Measurements from ENCODE around the gene NAA20. TPM values are rescaled to one million over a fixed set of nuclear protein-coding genes. Genes with fewer than 3 reads are reported as not detected.

Gene NAA20
- total RNA-seq, 1 donor from 2014 or later, result 53.6 TPM

DNA sequence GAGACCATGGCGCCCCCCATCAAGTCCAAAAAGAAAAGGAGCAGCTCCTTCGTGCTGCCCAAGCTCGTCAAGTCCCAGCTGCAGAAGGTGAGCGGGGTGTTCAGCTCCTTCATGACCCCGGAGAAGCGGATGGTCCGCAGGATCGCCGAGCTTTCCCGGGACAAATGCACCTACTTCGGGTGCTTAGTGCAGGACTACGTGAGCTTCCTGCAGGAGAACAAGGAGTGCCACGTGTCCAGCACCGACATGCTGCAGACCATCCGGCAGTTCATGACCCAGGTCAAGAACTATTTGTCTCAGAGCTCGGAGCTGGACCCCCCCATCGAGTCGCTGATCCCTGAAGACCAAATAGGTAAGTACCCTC lies 41.7 kb upstream of the NAA20 start:
- no peak for TF ChIP-seq CTCF (IDR thresholded peaks at IDR 0.05; ENCODE audit: insufficient read depth, low read length, poor library complexity, severe bottlenecking)
- Histone ChIP-seq H3K4me3 (ENCODE audit: low read depth, low read length) (peak overlapping the region; percentile 61), H3K27me3 (ENCODE audit: control insufficient read depth, insufficient read depth, low read length) (no peaks in the 10 kb centered on the region), H3K36me3 (ENCODE audit: control insufficient read depth, insufficient read depth, low read length) (peaks cover 1% of the 10 kb centered on the region)
- DNase-seq (ENCODE audit: low read depth), result no peak

DNA sequence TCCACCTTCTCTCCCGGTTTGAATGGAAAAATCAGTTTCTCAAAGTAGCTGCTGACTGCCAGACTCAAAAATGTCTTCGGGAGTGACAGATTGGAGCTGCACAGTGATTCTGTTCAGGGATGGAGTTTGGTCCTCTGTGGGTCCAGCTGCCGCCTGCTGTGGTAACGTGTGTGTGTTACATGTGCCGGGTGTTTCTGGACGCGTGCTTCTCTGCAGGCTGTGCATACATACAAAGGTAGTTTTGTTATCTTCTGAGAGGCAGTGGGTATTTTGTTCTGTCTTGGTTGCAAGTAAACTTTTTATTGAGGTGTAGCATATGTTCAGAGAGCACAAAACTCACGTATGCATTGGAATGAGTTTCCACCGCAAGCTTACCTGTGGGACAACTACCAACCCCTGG lies 41.3 kb upstream of the NAA20 start:
- peaks cover 1% of the 10 kb centered on the region for H3K36me3 ChIP-seq (ENCODE audit: control insufficient read depth, insufficient read depth, low read length)
- H3K4me3 ChIP-seq (ENCODE audit: low read depth, low read length), result peak overlapping the region; percentile 61
- TF ChIP-seq CTCF (IDR thresholded peaks at IDR 0.05; ENCODE audit: insufficient read depth, low read length, poor library complexity, severe bottlenecking), result no peak
- H3K27me3 ChIP-seq (ENCODE audit: control insufficient read depth, insufficient read depth, low read length), result no peaks in the 10 kb centered on the region
- DNase-seq (ENCODE audit: low read depth), result no peak

GRCh38 chr20:19976595-19977372 lies 40.4 kb upstream of the NAA20 start:
- DNase-seq (ENCODE audit: low read depth), result peak; percentile 81
- no peaks in the 10 kb centered on the region for H3K36me3 ChIP-seq (ENCODE audit: control insufficient read depth, insufficient read depth, low read length)
- no peak for TF ChIP-seq CTCF (IDR thresholded peaks at IDR 0.05; ENCODE audit: insufficient read depth, low read length, poor library complexity, severe bottlenecking)

DNA sequence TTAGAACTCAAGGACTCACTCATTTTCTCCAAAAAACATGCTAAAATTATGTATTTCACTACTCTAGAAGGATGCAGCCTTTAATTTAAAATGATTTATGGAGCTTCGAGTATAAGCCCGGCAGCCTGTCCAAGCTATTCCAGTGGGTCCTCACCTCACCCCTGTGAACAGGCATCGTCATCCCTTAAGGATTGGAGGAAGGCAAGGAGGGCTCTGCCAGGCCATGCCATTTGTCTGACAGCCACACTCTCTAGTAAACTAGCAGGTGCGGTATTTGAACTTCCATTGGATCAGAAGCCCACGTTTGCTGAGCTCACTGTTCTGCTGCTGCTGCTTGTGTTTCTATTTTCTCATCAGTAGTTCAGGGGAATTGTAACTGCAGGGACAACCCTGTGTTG lies 39.8 kb upstream of the NAA20 start:
- DNase-seq (ENCODE audit: low read depth), result no peak
- TF ChIP-seq CTCF (IDR thresholded peaks at IDR 0.05; ENCODE audit: insufficient read depth, low read length, poor library complexity, severe bottlenecking), result no peak
- H3K4me3 ChIP-seq (ENCODE audit: low read depth, low read length), result peak overlapping the region; percentile 61
- H3K27me3 ChIP-seq (ENCODE audit: control insufficient read depth, insufficient read depth, low read length), result no peaks in the 10 kb centered on the region
- no peaks in the 10 kb centered on the region for H3K36me3 ChIP-seq (ENCODE audit: control insufficient read depth, insufficient read depth, low read length)

More at GRCh38 chr20:19976595-19977372, 40.4 kb upstream of the NAA20 start:
- H3K4me3 ChIP-seq (ENCODE audit: low read depth, low read length), result peak overlapping the region; percentile 61
- no peaks in the 10 kb centered on the region for H3K27me3 ChIP-seq (ENCODE audit: control insufficient read depth, insufficient read depth, low read length)

DNA sequence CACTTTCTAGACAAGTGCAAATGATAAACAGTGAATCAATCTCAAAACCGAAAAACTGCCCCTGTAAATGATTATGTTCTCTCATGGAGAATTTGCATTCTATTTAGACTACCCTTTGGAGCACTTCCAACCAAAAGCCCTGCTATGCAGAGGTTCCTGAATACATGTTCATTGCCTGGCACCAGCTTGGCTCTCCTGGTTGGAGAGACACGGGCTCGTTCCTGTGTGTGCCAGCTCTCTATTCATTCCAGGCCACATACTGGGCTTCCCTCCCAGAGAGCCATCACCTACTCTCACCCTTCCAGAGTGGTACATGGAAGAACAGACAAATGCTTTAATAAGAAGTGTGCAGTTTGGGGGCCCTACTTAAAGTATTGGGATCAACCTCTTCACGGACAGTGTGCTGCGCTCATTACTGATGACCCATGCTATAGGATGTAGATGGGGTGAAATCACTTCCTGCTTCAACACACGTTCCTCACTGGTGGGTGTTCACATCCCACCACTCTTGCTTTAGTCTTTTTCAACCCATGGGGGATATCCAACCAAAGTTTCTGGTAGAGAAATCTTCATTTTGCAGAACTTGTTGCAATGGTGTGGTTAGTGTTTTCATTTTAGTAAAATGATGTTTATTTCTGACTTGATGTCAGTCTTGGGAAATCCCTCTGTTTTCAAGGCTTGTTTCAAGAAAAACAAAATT lies 38.5 kb upstream of the NAA20 start:
- Histone ChIP-seq H3K36me3 (ENCODE audit: control insufficient read depth, insufficient read depth, low read length) (no peaks in the 10 kb centered on the region), H3K4me3 (ENCODE audit: low read depth, low read length) (no peak overlapping the region), H3K27me3 (ENCODE audit: control insufficient read depth, insufficient read depth, low read length) (no peaks in the 10 kb centered on the region)
- no peak for TF ChIP-seq CTCF (IDR thresholded peaks at IDR 0.05; ENCODE audit: insufficient read depth, low read length, poor library complexity, severe bottlenecking)
- no peak for DNase-seq (ENCODE audit: low read depth)
